KMS-11 (cell line): ENCODE results near the gene PCDHB15.
"Not testable (repeated sequence)": the region's sequence is repeated elsewhere in the genome, so short reads cannot be mapped to it uniquely, and the experiment has no call there.

Source experiments
- H2AFZ ChIP-seq: fragments of 200-600 bp; sonication (generic); 2 replicates; pipeline ENCODE4 v1.6.1; 2016; ENCODE audit warnings: antibody characterized with exemption, mixed run types, low read depth
- H3K27ac ChIP-seq: fragments of 200-600 bp; sonication (generic); 2 replicates; pipeline ENCODE4 v1.6.1; 2016; ENCODE audit warnings: mild to moderate bottlenecking, mixed run types
- H3K27me3 ChIP-seq: fragments of 200-600 bp; sonication (generic); 2 replicates; pipeline ENCODE4 v1.6.1; 2017; ENCODE audit warnings: mild to moderate bottlenecking, low read depth, mixed run types, moderate library complexity; ENCODE audit not compliant: insufficient read depth
- H3K36me3 ChIP-seq: fragments of 200-600 bp; sonication (generic); 2 replicates; pipeline ENCODE4 v1.6.1; 2017; ENCODE audit warnings: mild to moderate bottlenecking, mixed run types; ENCODE audit not compliant: insufficient read depth
- H3K4me1 ChIP-seq: fragments of 200-600 bp; sonication (generic); 2 replicates; pipeline ENCODE4 v1.6.1; 2016; ENCODE audit warnings: mild to moderate bottlenecking, low read depth, mixed run types; ENCODE audit not compliant: poor library complexity, severe bottlenecking
- H3K4me2 ChIP-seq: fragments of 200-600 bp; sonication (generic); 2 replicates; pipeline ENCODE4 v1.7.0; 2016; ENCODE audit warnings: mild to moderate bottlenecking, mixed run types
- H3K4me3 ChIP-seq: fragments of 200-600 bp; sonication (generic); IDR thresholded peaks from 2 replicates; pipeline ENCODE4 v1.6.1; 2017; ENCODE audit warnings: low read depth, low read length, mixed read lengths; ENCODE audit not compliant: insufficient read depth
- H3K79me2 ChIP-seq: fragments of 200-600 bp; sonication (generic); 2 replicates; pipeline ENCODE4 v1.6.1; 2016; ENCODE audit warnings: low read depth, mixed run types; ENCODE audit not compliant: insufficient read depth
- H3K9ac ChIP-seq: fragments of 200-600 bp; sonication (generic); 2 replicates; pipeline ENCODE4 v1.6.1; 2016; ENCODE audit warnings: mild to moderate bottlenecking, mixed run types
- H4K20me1 ChIP-seq: fragments of 200-600 bp; sonication (generic); 2 replicates; pipeline ENCODE4 v1.6.1; 2016; ENCODE audit warnings: mild to moderate bottlenecking, mixed run types; ENCODE audit not compliant: insufficient read depth
- CTCF ChIP-seq: fragments of 200-600 bp; sonication (generic); conservative IDR thresholded peaks from 2 replicates; pipeline ENCODE4 v1.6.1; 2017; ENCODE audit warnings: low read depth, mild to moderate bottlenecking, antibody characterized with exemption, low read length, moderate library complexity, mixed read lengths

PCDHB15 gene

GRCh38 chr5:141208478-141208877 is 36.7 kb upstream of the PCDHB15 start, which contains the start of gene PCDHB12:
TSS of gene PCDHB12 (plus strand) at chr5:141208719. CDS start at chr5:141208908, 189 bp downstream.
- H3K36me3 ChIP-seq, result no peaks in the 10 kb centered on the region
- H3K79me2 ChIP-seq, result no peaks in the 10 kb centered on the region
- no peak within 1 kb of the TSS for H3K4me3 ChIP-seq
- no peak for TF ChIP-seq CTCF
- H3K9ac ChIP-seq, result no peak within 1 kb of the TSS
- H3K27ac ChIP-seq, result no peak within 1 kb of the TSS
- H2AFZ ChIP-seq, result no peak within 1 kb of the TSS
- no peaks in the 10 kb centered on the region for H3K4me1 ChIP-seq
- no peaks in the 10 kb centered on the region for H4K20me1 ChIP-seq
- no peak within 1 kb of the TSS for H3K4me2 ChIP-seq
- H3K27me3 ChIP-seq, result no peaks in the 10 kb centered on the region

- not testable (repeated sequence) for H3K27ac ChIP-seq, H2AFZ ChIP-seq, H4K20me1 ChIP-seq
Observed at GRCh38 chr5:141210281-141210680, 34.9 kb upstream of the PCDHB15 start.

GRCh38 chr5:141210849-141211248 is 34.3 kb upstream of the PCDHB15 start:
- H3K27me3 ChIP-seq, H3K36me3 ChIP-seq, H3K79me2 ChIP-seq, H3K4me2 ChIP-seq, H4K20me1 ChIP-seq, H3K4me1 ChIP-seq, H3K4me3 ChIP-seq, H2AFZ ChIP-seq, H3K27ac ChIP-seq, H3K9ac ChIP-seq: not testable (repeated sequence)

More at GRCh38 chr5:141210281-141210680, 34.9 kb upstream of the PCDHB15 start:
- not testable (repeated sequence) for H3K27me3 ChIP-seq, H3K4me3 ChIP-seq, H3K4me1 ChIP-seq, H3K4me2 ChIP-seq, H3K36me3 ChIP-seq, H3K9ac ChIP-seq, H3K79me2 ChIP-seq

- H3K27me3 ChIP-seq, H3K4me3 ChIP-seq, H3K9ac ChIP-seq, H3K4me2 ChIP-seq, H3K27ac ChIP-seq, H3K79me2 ChIP-seq, H4K20me1 ChIP-seq, H3K36me3 ChIP-seq, H3K4me1 ChIP-seq, H2AFZ ChIP-seq: not testable (repeated sequence)
Observed at GRCh38 chr5:141213656-141214339, 31.4 kb upstream of the PCDHB15 start, which contains the start of gene PCDHB13. TSS of gene PCDHB13 (plus strand) at chr5:141213919. CDS start at chr5:141214124, 205 bp downstream.

- not testable (repeated sequence) for H3K27me3 ChIP-seq, H3K4me2 ChIP-seq, H3K27ac ChIP-seq, H2AFZ ChIP-seq, H3K4me1 ChIP-seq, H4K20me1 ChIP-seq, H3K9ac ChIP-seq, H3K4me3 ChIP-seq, H3K36me3 ChIP-seq, H3K79me2 ChIP-seq
Observed at GRCh38 chr5:141214583-141214982, 30.6 kb upstream of the PCDHB15 start.

GRCh38 chr5:141215504-141215903 is 29.7 kb upstream of the PCDHB15 start:
- not testable (repeated sequence) for H3K27ac ChIP-seq

GRCh38 chr5:141216035-141216434 is 29.2 kb upstream of the PCDHB15 start:
- not testable (repeated sequence) for H4K20me1 ChIP-seq, H3K4me2 ChIP-seq, H3K4me3 ChIP-seq, H3K4me1 ChIP-seq, H3K79me2 ChIP-seq, H3K9ac ChIP-seq, H2AFZ ChIP-seq, H3K27me3 ChIP-seq, H3K27ac ChIP-seq, H3K36me3 ChIP-seq

More at GRCh38 chr5:141215504-141215903, 29.7 kb upstream of the PCDHB15 start:
- H3K4me1 ChIP-seq, H3K4me3 ChIP-seq, H4K20me1 ChIP-seq, H3K36me3 ChIP-seq, H3K9ac ChIP-seq, H2AFZ ChIP-seq, H3K4me2 ChIP-seq, H3K27me3 ChIP-seq, H3K79me2 ChIP-seq: not testable (repeated sequence)
